IMR-90 (cell line): ENCODE results near the gene TBC1D3B. TPM values are rescaled to one million over a fixed set of nuclear protein-coding genes. Genes with fewer than 3 reads are reported as not detected.

ENCODE experiments used
- ATAC-seq: fragments of 200-7000 bp; cut with Tn5 transposase; 2 replicates; pipeline ENCODE4 v1.9.1; 2020; ENCODE audit warnings: low read depth, mild to moderate bottlenecking, moderate library complexity
- BruUV-seq: library from RNA; stranded (reverse); fragments of 400-500 nt; replicated peaks from 2 replicates; lab custom pipeline; 2021; lab: Mats Ljungman, UMichigan
- CTCF ChIA-PET: fragments of 300-600 bp; formaldehyde crosslinking; extraction: SDS; loops from one replicate; lab custom pipeline; 2021; ENCODE audit warnings: antibody characterized with exemption; lab: Yijun Ruan, JAX
- POLR2A ChIA-PET: fragments of 300-600 bp; sonication (Branson Sonifier 250); formaldehyde crosslinking; loops from one replicate; lab custom pipeline; 2022; ENCODE audit warnings: antibody characterized with exemption; ENCODE audit not compliant: unreplicated experiment; lab: Charles Lee
- DNase-seq: peaks from one replicate; pipeline ENCODE4 v3.0.0; 2013
- H2AFZ ChIP-seq: replicated peaks from 2 replicates; pipeline ENCODE3; 2013; ENCODE audit warnings: low read length, mild to moderate bottlenecking; ENCODE audit not compliant: poor library complexity
- H2AK5ac ChIP-seq: 2 replicates; pipeline ENCODE4 v1.6.1; 2013; ENCODE audit warnings: low read depth, low read length, inconsistent platforms
- H2AK9ac ChIP-seq: replicated peaks from 2 replicates; pipeline ENCODE3; 2013; ENCODE audit warnings: mild to moderate bottlenecking, low read depth, low read length, moderate library complexity; ENCODE audit not compliant: poor library complexity
- H2BK120ac ChIP-seq: 2 replicates; pipeline ENCODE4 v1.6.1; 2013; ENCODE audit warnings: low read depth, low read length, inconsistent platforms
- H2BK15ac ChIP-seq: 3 replicates; pipeline ENCODE4 v1.6.1; 2013; ENCODE audit warnings: low read depth, low read length, inconsistent platforms
- H2BK20ac ChIP-seq: 2 replicates; pipeline ENCODE4 v1.6.1; 2013; ENCODE audit warnings: low read depth, mild to moderate bottlenecking, inconsistent platforms, low read length, moderate library complexity
- H2BK5ac ChIP-seq: 2 replicates; pipeline ENCODE4 v1.6.1; 2013; ENCODE audit warnings: mild to moderate bottlenecking, low read depth, low read length, inconsistent platforms; ENCODE audit not compliant: poor library complexity, severe bottlenecking
- H3K14ac ChIP-seq: replicated peaks from 2 replicates; pipeline ENCODE4 v1.6.1; 2013; ENCODE audit warnings: low read depth, low read length, inconsistent platforms
- H3K18ac ChIP-seq: 2 replicates; pipeline ENCODE4 v1.6.1; 2013; ENCODE audit warnings: low read depth, low read length, control low read depth
- H3K23ac ChIP-seq: 2 replicates; pipeline ENCODE4 v1.6.1; 2013; ENCODE audit warnings: low read depth, low read length, inconsistent platforms
- H3K27ac ChIP-seq: 2 replicates; pipeline ENCODE4 v1.5.1; 2013; ENCODE audit warnings: mild to moderate bottlenecking, control low read depth, low read length; ENCODE audit not compliant: insufficient read depth
- H3K27me3 ChIP-seq: 2 replicates; pipeline ENCODE4 v1.6.1; 2013; ENCODE audit warnings: low read length; ENCODE audit not compliant: control insufficient read depth, insufficient read depth
- H3K36me3 ChIP-seq: 2 replicates; pipeline ENCODE4 v1.6.1; 2013; ENCODE audit warnings: low read length, mixed read lengths; ENCODE audit not compliant: control insufficient read depth, insufficient read depth
- H3K4ac ChIP-seq: 2 replicates; pipeline ENCODE4 v1.6.1; 2013; ENCODE audit warnings: low read depth, low read length, inconsistent platforms
- H3K4me1 ChIP-seq: 2 replicates; pipeline ENCODE4 v1.6.1; 2013; ENCODE audit warnings: low read length, mixed read lengths; ENCODE audit not compliant: control insufficient read depth, insufficient read depth
- H3K4me2 ChIP-seq: 2 replicates; pipeline ENCODE4 v1.6.1; 2013; ENCODE audit warnings: low read depth, mild to moderate bottlenecking, control low read depth, low read length, moderate library complexity
- H3K4me3 ChIP-seq: 2 replicates; pipeline ENCODE4 v1.5.1; 2013; ENCODE audit warnings: low read depth, mild to moderate bottlenecking, control low read depth, low read length, moderate library complexity; ENCODE audit not compliant: insufficient read depth
- H3K56ac ChIP-seq: 2 replicates; pipeline ENCODE4 v1.6.1; 2013; ENCODE audit warnings: low read length, inconsistent platforms; ENCODE audit not compliant: insufficient read depth; ENCODE audit errors: extremely low read depth
- H3K79me1 ChIP-seq, 2 experiments: 2 replicates each; pipeline ENCODE4 v1.6.1; 2013; ENCODE audit warnings: low read length in 2 of 2, inconsistent platforms in 1 of 2, low read depth in 1 of 2
- H3K9ac ChIP-seq: 2 replicates; pipeline ENCODE4 v1.6.1; 2013; ENCODE audit warnings: low read depth, low read length, control low read depth
- H3K9me1 ChIP-seq: 2 replicates; pipeline ENCODE4 v1.6.1; 2013; ENCODE audit warnings: low read length, inconsistent platforms; ENCODE audit not compliant: insufficient read depth
- H3K9me3 ChIP-seq: 2 replicates; pipeline ENCODE4 v1.6.1; 2013; ENCODE audit warnings: low read length; ENCODE audit not compliant: control insufficient read depth, insufficient read depth
- H4K20me1 ChIP-seq: 2 replicates; pipeline ENCODE4 v1.6.1; 2013; ENCODE audit warnings: low read length, inconsistent platforms; ENCODE audit not compliant: insufficient read depth
- H4K5ac ChIP-seq: 2 replicates; pipeline ENCODE4 v1.6.1; 2013; ENCODE audit warnings: mild to moderate bottlenecking, low read depth, low read length, control low read depth
- H4K8ac ChIP-seq, 2 experiments: 2 replicates each; pipeline ENCODE4 v1.6.1; 2013; ENCODE audit warnings: low read depth in 2 of 2, low read length in 2 of 2, control low read depth in 1 of 2, inconsistent platforms in 1 of 2
- H4K91ac ChIP-seq: 2 replicates; pipeline ENCODE4 v1.6.1; 2013; ENCODE audit warnings: low read depth, low read length, inconsistent platforms; ENCODE audit not compliant: insufficient read depth
- BHLHE40 ChIP-seq: fragments of 150-350 bp; IDR thresholded peaks from 2 replicates; pipeline ENCODE4 v1.6.1; 2016; ENCODE audit warnings: mild to moderate bottlenecking, low read depth, low read length
- CEBPB ChIP-seq: IDR thresholded peaks from 2 replicates; pipeline ENCODE4 v1.6.1; 2012; ENCODE audit warnings: low read depth, low read length, improper control_type of control experiment
- CHD1 ChIP-seq: IDR thresholded peaks from 2 replicates; pipeline ENCODE4 v1.6.1; 2012; ENCODE audit warnings: low read depth, low read length, improper control_type of control experiment
- CTCF ChIP-seq: conservative IDR thresholded peaks from 2 replicates; pipeline ENCODE4 v1.5.1; 2012; ENCODE audit warnings: mild to moderate bottlenecking, low read depth, low read length, improper control_type of control experiment
- FOS ChIP-seq: fragments of 150-350 bp; IDR thresholded peaks from 2 replicates; pipeline ENCODE4 v1.6.1; 2016; ENCODE audit warnings: low read depth, low read length
- MAFK ChIP-seq: IDR thresholded peaks from 2 replicates; pipeline ENCODE4 v1.6.1; 2012; ENCODE audit warnings: low read depth, low read length, improper control_type of control experiment
- MAZ ChIP-seq: IDR thresholded peaks from 2 replicates; pipeline ENCODE4 v1.6.1; 2012; ENCODE audit warnings: low read depth, mild to moderate bottlenecking, low read length, improper control_type of control experiment, moderate library complexity, borderline replicate concordance
- MXI1 ChIP-seq: IDR thresholded peaks from 2 replicates; pipeline ENCODE4 v1.6.1; 2012; ENCODE audit warnings: low read depth, mild to moderate bottlenecking, low read length, moderate library complexity, borderline replicate concordance
- NFE2L2 ChIP-seq: fragments of 150-350 bp; IDR thresholded peaks from 2 replicates; pipeline ENCODE4 v1.6.1; 2016; ENCODE audit warnings: low read depth, mild to moderate bottlenecking, low read length
- POLR2A ChIP-seq: IDR thresholded peaks from 2 replicates; pipeline ENCODE4 v1.6.1; 2012; ENCODE audit warnings: mild to moderate bottlenecking, low read depth, low read length
- RAD21 ChIP-seq: IDR thresholded peaks from 2 replicates; pipeline ENCODE4 v1.6.1; 2012; ENCODE audit warnings: low read length, improper control_type of control experiment
- RCOR1 ChIP-seq: IDR thresholded peaks from 2 replicates; pipeline ENCODE4 v1.6.1; 2012; ENCODE audit warnings: mild to moderate bottlenecking, low read length, improper control_type of control experiment; ENCODE audit not compliant: insufficient replicate concordance
- RFX5 ChIP-seq: IDR thresholded peaks from 2 replicates; pipeline ENCODE4 v1.8.0; 2012; ENCODE audit warnings: low read depth, mild to moderate bottlenecking, low read length, moderate library complexity
- SMC3 ChIP-seq: fragments of 150-350 bp; IDR thresholded peaks from 2 replicates; pipeline ENCODE4 v1.6.1; 2016; ENCODE audit warnings: low read depth, mild to moderate bottlenecking, antibody characterized with exemption, low read length, moderate library complexity
- USF2 ChIP-seq: fragments of 150-350 bp; IDR thresholded peaks from 2 replicates; pipeline ENCODE4 v1.6.1; 2017; ENCODE audit warnings: mild to moderate bottlenecking, antibody characterized with exemption, low read length, low read depth
- WGBS, 2 experiments: methylation state at CpG; one replicate each; pipeline versions ENCODE4 v1.1.5 to v1.1.7; 2013; ENCODE audit warnings: missing lambda C conversion rate in 2 of 2; ENCODE audit not compliant: insufficient read length in 1 of 2; ENCODE audit errors: extremely low coverage in 2 of 2; 5-methylcytosine and 5-hydroxymethylcytosine counted together
- dilution Hi-C: fragments of 300-500 bp; cut with HindIII; formaldehyde crosslinking; loops from one replicate; pipeline ENCODE4 v1.14.3; 2018; ENCODE audit warnings: low sequenced_read_pairs; ENCODE audit not compliant: unreplicated experiment
- in situ Hi-C: fragments of 300-500 bp; cut with MboI; formaldehyde crosslinking; loops from 3 replicates; pipeline ENCODE4 v1.14.3; 2019; ENCODE audit warnings: low sequenced_read_pairs, inconsistent platforms, mixed read lengths
- intact Hi-C: fragments of 100-400 bp; cut with micrococcal nuclease; formaldehyde crosslinking; loops from 2 replicates; pipeline ENCODE4 v1.10.0; 2022
- polyA plus RNA-seq, 3 experiments: library from polyadenylated mRNA; depleted of rRNA; stranded (reverse); fragments of >200 nt; gene quantifications; 2 replicates each; pipeline ENCODE4 v1.2.3, GENCODE V29; 2012; ENCODE audit warnings: low replicate concordance in 1 of 3
- total RNA-seq: library from RNA; depleted of rRNA; stranded (reverse); fragments of >200 nt; gene quantifications from 2 replicates; pipeline ENCODE4 v1.2.3, GENCODE V29; 2012
- TF ChIP-seq, protein P1 (sequence below): fragments of 150-350 bp; IDR thresholded peaks from 2 replicates; pipeline ENCODE4 v1.6.1; 2016; ENCODE audit warnings: low read depth, mild to moderate bottlenecking, low read length, moderate library complexity, borderline replicate concordance

Gene TBC1D3B
- total and polyA plus RNA-seq, 2 of the 4 experiments (the other 2 are of a cell fraction), result 0.94 TPM; not detected in 1

- Histone ChIP-seq H3K79me1 (no peaks in the 10 kb centered on the region), H3K36me3 (no peaks in the 10 kb centered on the region), H3K14ac (no peak overlapping the region), H2BK120ac (no peak overlapping the region), H2AK5ac (no peak overlapping the region), H3K27me3 (no peaks in the 10 kb centered on the region; the same call in 1 of the 2 replicates), H2AK9ac (no peak overlapping the region), H3K4me1 (no peaks in the 10 kb centered on the region), H4K20me1 (no peaks in the 10 kb centered on the region), H2BK15ac (no peak overlapping the region), H3K4me3 (no peak overlapping the region), H3K9me3 (no peaks in the 10 kb centered on the region), H4K8ac (no peak overlapping the region), H3K18ac (no peak overlapping the region), H3K9me1 (no peaks in the 10 kb centered on the region), H3K4me2 (no peak overlapping the region), H2BK20ac (no peak overlapping the region), H3K9ac (no peak overlapping the region), H3K56ac (no peak overlapping the region), H4K5ac (no peak overlapping the region), H3K4ac (no peak overlapping the region), H3K23ac (no peak overlapping the region), H2BK5ac (no peak overlapping the region), H2AFZ (no peak overlapping the region), H4K91ac (no peak overlapping the region), H3K27ac (no peak overlapping the region)
- DNase-seq (no peak), ATAC-seq (no peak)
- POLR2A ChIA-PET, result no interaction called here
- no TSS peak for BruUV-seq
- intact Hi-C loops (no loop called here), dilution Hi-C loops (no loop called here), in situ Hi-C loops (no loop called here)
- TF ChIP-seq BHLHE40 (no peak), SMC3 (no peak), CHD1 (no peak), MAZ (no peak), RFX5 (no peak), MAFK (no peak), POLR2A (no peak), USF2 (no peak), MXI1 (no peak), RAD21 (no peak), CTCF (no peak), CEBPB (no peak), RCOR1 (no peak), FOS (no peak), NFE2L2 (no peak)
- TF ChIP-seq, protein P1, sequence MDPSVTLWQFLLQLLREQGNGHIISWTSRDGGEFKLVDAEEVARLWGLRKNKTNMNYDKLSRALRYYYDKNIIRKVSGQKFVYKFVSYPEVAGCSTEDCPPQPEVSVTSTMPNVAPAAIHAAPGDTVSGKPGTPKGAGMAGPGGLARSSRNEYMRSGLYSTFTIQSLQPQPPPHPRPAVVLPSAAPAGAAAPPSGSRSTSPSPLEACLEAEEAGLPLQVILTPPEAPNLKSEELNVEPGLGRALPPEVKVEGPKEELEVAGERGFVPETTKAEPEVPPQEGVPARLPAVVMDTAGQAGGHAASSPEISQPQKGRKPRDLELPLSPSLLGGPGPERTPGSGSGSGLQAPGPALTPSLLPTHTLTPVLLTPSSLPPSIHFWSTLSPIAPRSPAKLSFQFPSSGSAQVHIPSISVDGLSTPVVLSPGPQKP, result no peak
- CTCF ChIA-PET, result no interaction called here
- WGBS, 2 experiments, result 54% methylated on average over 6 of the region's 10 CpGs; no CpG with 5 or more reads in 1 of the 2 experiments
These were observed 22.4 kb downstream of the TBC1D3B start for GRCh38 chr17:36153895-36154610.
